ENCODE data around the gene RGS11.
"Not testable (repeated sequence)": the region's sequence is repeated elsewhere in the genome, so short reads cannot be mapped to it uniquely, and the experiment has no call there.

RGS11 gene

GRCh38 chr16:280552-280951 lies 4.8 kb upstream of the RGS11 start, which contains the start of gene ARHGDIG:
ARHGDIG (plus strand) TSS chr16:280591; CDS start chr16:280681, 90 bp downstream.
- no peak for DNase-seq (ENCODE audit: low read depth)

- DNase-seq (ENCODE audit: low read depth) = no peak
These were observed 4.3 kb upstream of the RGS11 start for GRCh38 chr16:280005-280460.

- no peak for DNase-seq (ENCODE audit: low read depth)
These were observed 3.8 kb upstream of the RGS11 start for GRCh38 chr16:279531-279930.

- DNase-seq (ENCODE audit: low read depth) = no peak
These were observed 3.2 kb upstream of the RGS11 start for GRCh38 chr16:278863-279366.

GRCh38 chr16:276426-277077 lies 808 bp upstream of the RGS11 start:
- no peak for DNase-seq (ENCODE audit: low read depth)

DNA sequence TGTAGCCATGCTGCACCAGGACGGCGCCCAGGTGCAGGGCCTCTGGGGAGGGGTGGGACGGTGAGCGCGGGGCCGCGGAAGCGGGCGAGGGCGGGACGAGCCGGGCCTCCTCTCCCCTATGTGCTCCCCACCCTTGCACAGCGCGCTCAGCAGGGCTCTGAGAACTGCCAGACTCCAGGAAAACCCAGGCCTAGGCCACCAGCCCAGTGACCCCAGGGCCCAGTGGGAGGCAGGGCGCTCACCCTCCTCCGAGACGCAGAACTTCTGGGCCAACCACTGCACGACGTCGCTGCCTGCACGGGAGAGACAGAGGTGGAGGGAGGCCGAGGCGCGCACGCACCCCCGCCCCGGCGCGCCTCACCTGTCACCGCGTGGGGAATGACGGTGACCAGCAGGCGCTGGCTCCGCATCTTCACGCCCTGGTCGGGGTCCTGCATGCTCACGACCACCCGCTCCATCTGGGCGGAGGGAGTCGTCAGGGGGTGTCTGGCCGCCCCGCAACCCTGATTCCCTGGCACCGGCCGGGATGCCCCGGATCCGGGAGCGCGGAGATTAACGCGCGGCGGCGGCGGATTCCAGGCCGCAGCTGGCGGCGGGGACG lies 603 bp downstream of the RGS11 start:
- DNase-seq (ENCODE audit: low read depth) = no peak

GRCh38 chr16:273547-274421 lies 2.0 kb downstream of the RGS11 start:
- DNase-seq (ENCODE audit: low read depth) = no peak

- DNase-seq (ENCODE audit: low read depth) = no peak
These were observed 2.9 kb downstream of the RGS11 start for GRCh38 chr16:272633-273546.

GRCh38 chr16:270381-271255 lies 5.1 kb downstream of the RGS11 start:
- DNase-seq (ENCODE audit: low read depth) = no peak

GRCh38 chr16:269061-269796 lies 6.5 kb downstream of the RGS11 start:
- no peak for DNase-seq (ENCODE audit: low read depth)

- no peak for DNase-seq (ENCODE audit: low read depth)
These were observed 7.3 kb downstream of the RGS11 start for GRCh38 chr16:268141-269053.

DNA sequence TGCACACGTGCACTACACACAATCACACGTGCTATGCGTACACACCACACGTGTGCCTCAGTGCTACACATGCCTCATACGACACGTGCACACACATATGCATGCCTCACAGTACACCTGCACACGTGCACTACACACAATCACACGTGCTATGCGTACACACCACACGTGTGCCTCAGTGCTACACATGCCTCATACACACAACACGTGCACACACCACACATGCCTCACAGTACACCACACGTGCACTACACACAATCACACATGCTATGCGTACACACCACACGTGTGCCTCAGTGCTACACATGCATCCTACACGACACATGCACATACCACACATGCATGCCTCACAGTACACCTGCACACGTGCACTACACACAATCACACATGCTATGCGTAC lies 8.2 kb downstream of the RGS11 start:
- not testable (repeated sequence) for DNase-seq (ENCODE audit: low read depth)

DNA sequence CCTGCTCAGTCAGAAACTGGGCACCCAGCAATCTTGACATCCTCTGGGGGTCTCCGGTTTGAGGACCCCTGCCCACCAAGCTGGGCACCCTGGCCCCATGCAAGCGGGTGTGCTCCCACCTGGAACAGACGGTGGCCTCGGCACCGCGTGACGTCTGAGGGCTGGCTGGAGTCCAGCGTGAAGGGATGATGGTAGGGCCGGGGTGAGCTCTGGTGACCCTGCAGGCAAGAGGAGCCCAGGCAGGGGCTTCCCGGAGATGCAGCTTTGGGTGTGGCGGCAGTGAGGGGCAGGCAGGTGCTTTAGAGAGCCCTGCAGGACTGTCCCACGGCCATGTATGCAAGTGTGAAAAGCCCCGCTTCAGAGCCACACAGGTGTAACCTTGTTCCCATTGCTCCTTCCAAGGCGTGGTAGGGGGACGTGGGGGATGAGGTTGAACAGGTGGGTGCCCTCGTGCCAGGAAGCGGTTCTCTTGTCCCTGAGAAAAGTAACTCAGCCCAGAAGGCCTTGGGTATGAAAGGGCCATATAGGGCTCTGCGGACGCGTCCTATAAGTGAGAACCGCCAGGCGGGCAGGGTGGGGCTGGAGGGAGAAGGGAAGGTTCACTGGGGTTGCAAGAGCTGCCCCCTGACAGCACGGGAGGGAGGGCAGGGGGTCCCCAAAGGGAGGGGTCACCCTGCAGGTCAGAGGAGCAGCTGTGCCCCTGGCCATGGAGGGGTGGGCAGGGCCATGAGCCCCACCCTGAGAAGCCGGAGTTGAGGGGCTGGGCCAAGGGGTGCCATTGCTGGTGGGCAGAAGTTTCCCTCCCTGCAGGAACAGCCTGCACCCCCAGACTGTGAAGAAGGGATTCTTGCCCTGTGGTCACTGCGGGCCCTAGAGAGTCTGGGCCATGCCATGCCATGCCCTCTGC lies 9.2 kb downstream of the RGS11 start:
- DNase-seq (ENCODE audit: low read depth) = no peak

GRCh38 chr16:265711-266110 lies 10.0 kb downstream of the RGS11 start:
- no peak for DNase-seq (ENCODE audit: low read depth)

- no peak for DNase-seq (ENCODE audit: low read depth)
These were observed 10.7 kb downstream of the RGS11 start for GRCh38 chr16:265002-265529.

GRCh38 chr16:264440-264951 lies 11.2 kb downstream of the RGS11 start:
- DNase-seq (ENCODE audit: low read depth) = no peak

- DNase-seq (ENCODE audit: low read depth) = no peak
These were observed 11.8 kb downstream of the RGS11 start for GRCh38 chr16:263944-264343.

Data from stimulated activated CD8-positive, alpha-beta memory T cell treated with anti-CD3 and anti-CD28 coated beads, Interleukin-4, amount 100 ng/mL, for 24 hours (primary cell).